Erythroblast (primary cell): ENCODE data around the gene CSMD2.

Experiments
- GATA1 ChIP-seq: IDR thresholded peaks from 2 replicates; pipeline ENCODE4 v1.6.1; 2011; ENCODE audit warnings: low read depth, mild to moderate bottlenecking, control low read depth, low read length, moderate library complexity
- POLR2A ChIP-seq: IDR thresholded peaks from 2 replicates; pipeline ENCODE4 v1.6.1; 2011; ENCODE audit warnings: mild to moderate bottlenecking, low read length

- TF ChIP-seq POLR2A (no peak), GATA1 (no peak)
Observed at GRCh38 chr1:34054920-34055319, 110.1 kb downstream of the CSMD2 start.
